ENCODE results near the gene KISS1. TPM values are rescaled to one million over a fixed set of nuclear protein-coding genes. Genes with fewer than 3 reads are reported as not detected.

Gene KISS1
- total and polyA plus RNA-seq, 8 donors, result 0.69 to 5.2 (median 4.0) TPM; not detected in 4

DNA sequence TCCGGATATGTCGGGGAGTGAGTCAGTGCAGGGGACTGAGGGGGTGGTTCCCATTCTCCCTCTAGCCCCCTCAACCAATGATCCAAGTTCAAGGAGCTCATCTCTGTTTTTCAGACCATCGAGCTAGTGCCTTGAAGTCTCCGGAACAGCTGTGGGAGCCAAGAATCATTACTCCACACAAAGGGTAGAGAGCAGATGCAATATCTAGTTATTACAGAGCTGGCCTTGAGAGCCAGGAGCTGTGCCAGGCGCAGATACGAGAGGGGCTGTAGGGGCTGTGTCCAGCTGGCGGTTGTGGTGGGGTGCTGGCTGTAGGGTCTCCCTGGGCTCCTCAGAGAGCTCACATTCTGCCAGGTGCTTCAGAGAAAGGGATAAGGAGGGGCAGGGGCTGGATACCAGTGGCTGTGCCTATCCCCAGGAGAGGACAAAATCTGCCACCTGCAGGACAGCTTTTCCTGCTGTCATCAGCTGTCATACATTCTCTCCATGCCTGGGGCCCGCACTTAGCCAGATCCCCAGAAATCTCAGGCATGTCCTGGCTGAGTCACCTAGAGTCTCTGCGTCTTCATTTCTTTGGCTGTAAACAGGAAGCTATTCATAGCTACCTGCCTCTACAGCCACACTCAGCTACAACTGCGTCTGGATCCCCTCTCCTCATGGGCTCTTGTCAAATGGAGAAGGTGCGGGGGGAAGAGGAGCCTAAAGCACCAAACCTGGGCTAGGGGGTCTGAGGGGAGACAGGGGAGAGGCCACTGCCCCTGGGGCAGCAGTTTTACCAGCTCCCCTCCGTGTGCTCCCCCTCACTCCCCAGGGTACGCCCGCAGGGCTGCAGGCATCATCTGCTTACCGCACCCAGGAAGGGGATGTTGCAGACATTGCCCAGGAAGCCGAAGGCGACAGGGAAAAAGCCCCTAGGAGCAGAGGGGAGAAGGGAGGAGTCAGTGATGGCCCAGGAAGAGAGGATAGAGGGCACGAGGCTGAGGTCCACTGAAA lies 2.4 kb upstream of the KISS1 start:
- no peak overlapping the region for H3K27ac ChIP-seq
- intact Hi-C loops (cut with DNase I), result no loop called here
- H3K27me3 ChIP-seq, result no peaks in the 10 kb centered on the region
- H3K9me3 ChIP-seq, result no peaks in the 10 kb centered on the region
- H3K4me3 ChIP-seq, result no peak overlapping the region
- peak; percentile 20 to 75 (median 50) for ATAC-seq
- FAIRE-seq, result no peak
- H3K36me3 ChIP-seq, result no peaks in the 10 kb centered on the region
- 58 to 69% methylated on average over 18 of the region's 18 CpGs for whole genome bisulfite sequencing, 2 donors
- no peaks in the 10 kb centered on the region for H3K4me1 ChIP-seq
- TF ChIP-seq, protein P1, sequence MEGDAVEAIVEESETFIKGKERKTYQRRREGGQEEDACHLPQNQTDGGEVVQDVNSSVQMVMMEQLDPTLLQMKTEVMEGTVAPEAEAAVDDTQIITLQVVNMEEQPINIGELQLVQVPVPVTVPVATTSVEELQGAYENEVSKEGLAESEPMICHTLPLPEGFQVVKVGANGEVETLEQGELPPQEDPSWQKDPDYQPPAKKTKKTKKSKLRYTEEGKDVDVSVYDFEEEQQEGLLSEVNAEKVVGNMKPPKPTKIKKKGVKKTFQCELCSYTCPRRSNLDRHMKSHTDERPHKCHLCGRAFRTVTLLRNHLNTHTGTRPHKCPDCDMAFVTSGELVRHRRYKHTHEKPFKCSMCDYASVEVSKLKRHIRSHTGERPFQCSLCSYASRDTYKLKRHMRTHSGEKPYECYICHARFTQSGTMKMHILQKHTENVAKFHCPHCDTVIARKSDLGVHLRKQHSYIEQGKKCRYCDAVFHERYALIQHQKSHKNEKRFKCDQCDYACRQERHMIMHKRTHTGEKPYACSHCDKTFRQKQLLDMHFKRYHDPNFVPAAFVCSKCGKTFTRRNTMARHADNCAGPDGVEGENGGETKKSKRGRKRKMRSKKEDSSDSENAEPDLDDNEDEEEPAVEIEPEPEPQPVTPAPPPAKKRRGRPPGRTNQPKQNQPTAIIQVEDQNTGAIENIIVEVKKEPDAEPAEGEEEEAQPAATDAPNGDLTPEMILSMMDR (IDR thresholded peaks at IDR 0.05), result no peak
- DNase-seq, result peak in 2 of 6 donors; percentile 40 to 49

DNA sequence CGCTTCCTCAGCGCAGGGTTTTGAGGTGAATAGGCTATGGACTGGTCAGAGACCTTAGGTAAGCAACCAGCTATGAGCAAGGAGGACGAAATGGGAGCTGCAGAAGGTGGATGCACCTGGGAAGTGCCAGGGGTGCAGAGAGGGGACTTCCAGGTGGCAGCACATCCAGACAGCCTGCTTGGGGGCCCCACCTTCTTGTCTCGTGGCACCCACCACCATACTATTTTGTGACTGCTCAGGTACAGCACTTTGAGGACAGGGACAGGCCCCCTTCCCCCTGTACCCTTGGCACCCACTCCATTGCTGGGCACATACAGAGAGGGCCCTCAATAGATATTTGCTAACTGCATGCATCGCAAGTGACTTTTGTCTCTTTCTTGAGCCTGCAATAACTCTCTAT lies 777 bp upstream of the KISS1 start:
- Histone ChIP-seq H3K9me3 (no peaks in the 10 kb centered on the region), H3K27ac (no peak overlapping the region), H3K27me3 (no peaks in the 10 kb centered on the region), H3K36me3 (no peaks in the 10 kb centered on the region), H3K4me3 (no peak overlapping the region), H3K4me1 (no peaks in the 10 kb centered on the region)
- TF ChIP-seq, protein P1 (IDR thresholded peaks at IDR 0.05), result no peak
- FAIRE-seq (no peak), ATAC-seq (no peak), DNase-seq (peak in 1 of 6 donors; percentile 20)
- intact Hi-C loops (cut with DNase I), result no loop called here
- 76% methylated on average over 5 of the region's 5 CpGs for WGBS, 2 donors

DNA sequence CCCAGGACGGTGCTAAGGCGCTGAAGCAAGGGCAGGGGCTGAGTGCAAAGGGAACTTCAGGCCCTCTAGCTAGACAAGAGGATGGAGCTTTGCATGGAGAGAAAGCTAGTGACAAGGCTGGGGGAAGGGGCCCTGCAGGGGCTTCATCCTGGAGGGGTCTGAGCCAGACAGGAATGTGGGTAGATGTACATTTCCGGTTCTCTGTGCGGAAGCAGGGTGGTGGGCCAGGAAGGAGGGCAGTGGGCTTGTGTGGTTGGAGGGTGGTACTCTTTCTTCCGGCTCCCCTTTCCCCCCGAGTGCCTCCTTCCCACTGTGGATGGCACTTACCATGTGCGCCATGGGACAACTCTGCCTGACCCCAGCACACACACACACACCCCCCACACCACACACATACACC lies 1.5 kb downstream of the KISS1 start:
- H3K36me3 ChIP-seq, result no peaks in the 10 kb centered on the region
- FAIRE-seq (no peak), DNase-seq (no peak), ATAC-seq (no peak)
- no peaks in the 10 kb centered on the region for H3K27me3 ChIP-seq
- H3K4me1 ChIP-seq, result no peaks in the 10 kb centered on the region
- WGBS, 2 donors, result 73 to 85% methylated on average over 7 of the region's 7 CpGs
- no peak overlapping the region for H3K27ac ChIP-seq
- TF ChIP-seq, protein P1 (IDR thresholded peaks at IDR 0.05), result no peak
- H3K9me3 ChIP-seq, result no peaks in the 10 kb centered on the region
- intact Hi-C loops (cut with DNase I), result no loop called here
- H3K4me3 ChIP-seq, result no peak overlapping the region

DNA sequence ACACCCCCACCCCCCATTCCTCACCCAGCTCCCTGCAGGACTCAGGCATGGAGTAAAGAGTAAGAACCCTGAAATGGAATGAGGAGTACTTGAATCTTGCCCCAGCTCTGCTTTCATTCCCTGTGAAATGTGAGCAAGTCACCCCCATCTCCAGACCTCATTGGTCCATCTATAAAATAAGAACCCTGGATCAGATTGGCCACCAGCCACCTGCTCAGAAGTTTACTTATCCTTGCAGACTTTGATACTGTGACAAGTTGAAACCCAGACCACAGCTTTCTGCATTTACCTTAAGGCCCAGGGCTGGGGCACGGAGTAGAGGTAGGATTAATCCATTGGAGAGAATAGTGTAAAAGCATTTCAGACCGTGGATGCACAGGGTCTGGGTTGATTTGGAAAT lies 2.2 kb downstream of the KISS1 start:
- DNase-seq (peak in 1 of 6 donors; percentile 5), ATAC-seq (no peak), FAIRE-seq (no peak)
- TF ChIP-seq, protein P1 (IDR thresholded peaks at IDR 0.05), result no peak
- Histone ChIP-seq H3K36me3 (no peaks in the 10 kb centered on the region), H3K4me1 (no peaks in the 10 kb centered on the region), H3K27ac (no peak overlapping the region), H3K9me3 (no peaks in the 10 kb centered on the region), H3K27me3 (no peaks in the 10 kb centered on the region), H3K4me3 (no peak overlapping the region)
- WGBS, 2 donors, result 51 to 58% methylated on average over 2 of the region's 2 CpGs
- intact Hi-C loops (cut with DNase I), result no loop called here

Data from pancreas (tissue), 10 donors.